SK-N-MC (cell line): ENCODE data around the gene MACIR.

Experiments used
- EZH2 ChIP-seq: fragments of 200-600 bp; sonication (generic); IDR thresholded peaks from one replicate; pipeline ENCODE4 v1.6.1; 2017; ENCODE audit warnings: antibody characterized with exemption
- FOXP2 ChIP-seq: optimal IDR thresholded peaks from 2 replicates; pipeline ENCODE3; 2011; ENCODE audit warnings: mild to moderate bottlenecking, moderate library complexity; ENCODE audit not compliant: insufficient read depth; ENCODE audit errors: extremely low read length, control extremely low read depth
- POLR2AphosphoS5 ChIP-seq: IDR thresholded peaks from 2 replicates; pipeline ENCODE4 v1.6.1; 2012; ENCODE audit warnings: mild to moderate bottlenecking, low read depth, low read length, borderline replicate concordance

GRCh38 chr5:103243665-103244064, 14.9 kb upstream of the MACIR start:
- no peak for TF ChIP-seq EZH2
- TF ChIP-seq POLR2AphosphoS5: no peak
- no peak for TF ChIP-seq FOXP2
